GM12874 (cell line): ENCODE data around the gene TBX15.
A peak's percentile ranks its signal among the peaks of the same experiment; 100 is the strongest.

Experiments
- TF ChIP-seq, protein P1 (sequence below): IDR thresholded peaks from 2 replicates; pipeline ENCODE4 v1.5.1; 2011; ENCODE audit warnings: low read depth, mild to moderate bottlenecking, control low read depth, low read length, moderate library complexity; ENCODE audit not compliant: insufficient read depth

Gene TBX15

GRCh38 chr1:119001181-119002027 lies 13.3 kb upstream of the TBX15 start:
- TF ChIP-seq, protein P1, sequence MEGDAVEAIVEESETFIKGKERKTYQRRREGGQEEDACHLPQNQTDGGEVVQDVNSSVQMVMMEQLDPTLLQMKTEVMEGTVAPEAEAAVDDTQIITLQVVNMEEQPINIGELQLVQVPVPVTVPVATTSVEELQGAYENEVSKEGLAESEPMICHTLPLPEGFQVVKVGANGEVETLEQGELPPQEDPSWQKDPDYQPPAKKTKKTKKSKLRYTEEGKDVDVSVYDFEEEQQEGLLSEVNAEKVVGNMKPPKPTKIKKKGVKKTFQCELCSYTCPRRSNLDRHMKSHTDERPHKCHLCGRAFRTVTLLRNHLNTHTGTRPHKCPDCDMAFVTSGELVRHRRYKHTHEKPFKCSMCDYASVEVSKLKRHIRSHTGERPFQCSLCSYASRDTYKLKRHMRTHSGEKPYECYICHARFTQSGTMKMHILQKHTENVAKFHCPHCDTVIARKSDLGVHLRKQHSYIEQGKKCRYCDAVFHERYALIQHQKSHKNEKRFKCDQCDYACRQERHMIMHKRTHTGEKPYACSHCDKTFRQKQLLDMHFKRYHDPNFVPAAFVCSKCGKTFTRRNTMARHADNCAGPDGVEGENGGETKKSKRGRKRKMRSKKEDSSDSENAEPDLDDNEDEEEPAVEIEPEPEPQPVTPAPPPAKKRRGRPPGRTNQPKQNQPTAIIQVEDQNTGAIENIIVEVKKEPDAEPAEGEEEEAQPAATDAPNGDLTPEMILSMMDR = 0 out of 2 replicates have a peak, but pooled peaks have one; percentile 10

DNA sequence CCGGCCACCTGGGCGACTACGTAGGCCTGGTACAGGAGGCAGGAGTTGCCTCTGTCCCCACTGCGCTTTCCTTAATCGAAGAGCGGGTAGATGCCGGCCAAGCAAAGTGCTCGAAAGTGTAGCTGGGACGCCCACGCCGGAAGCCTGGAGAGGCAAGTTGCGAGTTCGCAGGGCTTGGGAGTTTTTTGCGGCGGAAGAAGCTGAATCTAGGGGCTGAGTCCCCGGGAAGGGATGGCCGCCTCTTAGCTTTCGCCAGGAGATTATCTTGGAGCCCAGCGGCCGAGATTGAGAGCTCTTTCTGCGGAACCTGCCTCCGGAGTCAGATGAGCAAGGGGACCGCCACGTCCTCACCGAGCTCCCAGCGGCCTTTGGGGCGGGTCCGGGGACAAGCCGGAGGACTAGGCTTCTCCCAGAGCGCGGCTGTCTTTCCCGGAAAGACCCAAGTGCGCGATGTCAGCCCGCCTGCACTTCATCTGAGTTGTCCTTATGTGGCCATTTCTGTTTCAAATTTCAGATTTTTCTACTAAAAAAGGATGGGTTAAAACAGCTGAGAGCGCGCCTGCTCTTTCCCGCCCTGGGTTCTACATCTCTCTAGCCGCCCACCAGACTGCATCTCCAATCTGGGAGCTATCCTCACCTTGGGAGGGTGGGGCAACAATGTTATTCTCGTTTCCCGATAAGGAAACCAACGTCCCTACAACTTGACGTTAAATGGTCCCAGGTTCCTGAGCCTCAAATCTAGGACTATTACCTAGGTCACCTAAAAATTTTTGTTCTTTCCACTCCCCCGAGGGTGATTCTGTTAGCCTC lies 12.4 kb upstream of the TBX15 start:
- TF ChIP-seq, protein P1 = no peak

DNA sequence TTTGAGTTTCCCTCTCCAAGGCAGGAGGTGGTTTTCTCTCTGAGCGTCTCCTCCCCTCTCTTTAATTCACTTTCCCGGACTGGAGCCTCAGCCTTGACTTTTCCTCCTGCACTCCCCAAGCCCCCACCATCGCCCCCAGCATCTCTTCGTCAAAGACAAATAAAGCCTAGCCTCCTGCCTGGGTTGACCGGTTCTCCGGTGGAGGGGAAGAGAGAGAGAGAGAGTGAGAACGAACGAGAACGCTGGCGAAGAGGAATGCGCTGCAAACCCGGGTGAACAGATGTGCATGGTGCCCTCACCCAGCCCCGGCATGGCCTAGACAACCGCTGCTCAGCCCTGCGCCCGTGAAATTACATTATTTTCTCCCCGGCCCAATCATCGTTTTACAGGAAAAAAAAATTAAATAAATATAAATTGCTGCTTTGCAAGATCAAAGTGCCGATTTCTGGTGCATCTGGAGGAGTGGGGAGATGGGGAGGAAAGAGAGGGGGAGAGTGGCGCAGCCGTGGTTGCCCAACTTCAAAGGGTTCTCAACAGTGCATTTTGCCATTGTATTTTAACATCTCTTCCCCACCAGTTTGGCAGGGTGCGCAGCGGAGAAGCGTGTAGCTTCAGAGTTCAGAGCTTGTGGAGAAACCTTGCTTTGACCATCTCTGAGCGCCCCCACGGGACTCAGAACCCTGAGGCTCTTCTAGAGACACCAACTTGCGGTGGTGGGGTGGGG lies 11.4 kb upstream of the TBX15 start:
- TF ChIP-seq, protein P1 = no peak

DNA sequence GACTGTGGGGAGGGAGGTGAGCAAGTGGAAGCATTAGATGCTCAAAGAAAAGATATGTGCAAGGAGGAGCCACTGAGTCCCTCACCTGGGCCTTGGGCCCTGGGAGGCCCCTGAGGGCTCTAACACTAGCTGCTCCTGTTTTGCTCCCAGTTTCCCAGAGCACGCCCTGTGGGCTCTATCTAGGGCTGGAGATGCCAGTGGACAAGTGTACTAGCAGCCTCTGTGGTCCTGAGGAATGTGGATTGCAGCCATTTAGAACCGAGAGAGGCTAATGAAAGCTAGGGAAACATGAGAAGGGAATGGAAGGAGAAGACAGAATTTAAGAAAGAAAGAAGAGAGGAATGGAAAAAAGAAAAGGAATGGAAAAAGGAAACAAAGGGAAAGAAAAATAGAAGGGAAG lies 10.0 kb upstream of the TBX15 start:
- TF ChIP-seq, protein P1 = no peak

GRCh38 chr1:118997225-118997624 lies 9.1 kb upstream of the TBX15 start:
- TF ChIP-seq, protein P1 = no peak

- TF ChIP-seq, protein P1 = no peak
Measured at GRCh38 chr1:118995312-118996016, 7.3 kb upstream of the TBX15 start.

DNA sequence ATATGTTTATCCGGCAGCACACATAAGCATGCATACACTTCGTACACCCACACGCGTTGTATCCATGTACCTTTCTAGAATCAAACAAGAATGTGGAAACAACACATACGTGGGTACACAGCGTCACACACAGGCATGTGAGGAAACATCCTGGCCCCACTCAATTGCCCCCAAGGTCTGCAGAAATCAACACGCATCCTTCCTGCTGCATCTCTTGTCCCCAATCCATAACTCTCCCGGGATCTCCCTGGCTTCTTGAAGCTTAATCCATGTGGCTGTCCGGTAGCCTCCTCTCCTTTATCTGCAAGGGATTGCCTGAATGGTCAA lies 5.5 kb upstream of the TBX15 start:
- TF ChIP-seq, protein P1 = no peak
